ENCODE results near the gene DRD4. TPM values are rescaled to one million over a fixed set of nuclear protein-coding genes. Genes with fewer than 3 reads are reported as not detected.

The DRD4 gene
- total RNA-seq, 1 experiment from 2014 or later = 0.44 TPM

DNA sequence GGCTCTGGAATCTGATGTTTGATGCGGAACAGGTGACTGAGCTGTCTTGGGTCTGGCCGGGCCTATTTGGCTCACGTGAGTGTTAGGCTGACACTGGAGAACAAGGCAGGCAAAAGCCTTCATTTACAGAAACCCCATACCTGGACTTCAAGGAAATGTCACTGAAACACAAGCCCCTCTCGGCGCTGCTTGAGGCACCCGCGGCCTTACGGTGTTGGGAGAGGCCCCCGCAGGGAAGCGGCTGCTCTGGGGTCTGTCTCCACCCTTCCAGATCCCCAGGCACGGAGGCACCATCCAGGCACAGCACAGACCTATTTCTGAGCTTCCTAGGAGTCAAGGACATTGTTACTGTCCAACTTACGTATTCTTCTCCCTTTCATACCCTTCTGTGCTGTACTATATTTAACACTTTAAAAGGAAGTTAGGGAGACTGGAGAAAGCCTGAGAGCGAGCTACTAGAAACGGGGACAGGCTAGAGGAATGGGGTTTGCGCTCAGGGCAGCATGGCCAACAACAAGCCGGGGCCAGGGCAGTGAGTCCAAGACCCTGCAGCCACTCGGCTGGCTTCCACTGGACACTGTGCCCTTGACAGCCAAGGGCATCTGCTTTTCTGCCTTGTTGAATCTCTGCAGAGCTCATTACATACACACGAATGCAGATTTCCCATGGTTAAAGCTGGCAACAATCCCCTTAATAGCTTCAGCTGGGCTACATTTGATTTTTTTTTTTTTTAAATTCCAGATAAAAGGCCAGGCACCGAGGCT is 23.8 kb downstream of the DRD4 start:
- H3K9me3 Mint-ChIP-seq (ENCODE audit: unreplicated experiment) = no peaks in the 10 kb centered on the region
- no peak overlapping the region for H3K27ac Mint-ChIP-seq (ENCODE audit: low read depth, unreplicated experiment)
- CTCF ChIA-PET = interaction anchor here (0.5 to 1.6 kb wide), 4 partner anchors 12 to 461 kb away, joined by 3 to 4 read pairs (median 4); no protein-coding TSS in a partner anchor
- H3K4me1 Mint-ChIP-seq (ENCODE audit: insufficient read depth, unreplicated experiment) = no peaks in the 10 kb centered on the region
- TF ChIP-seq, protein P1, sequence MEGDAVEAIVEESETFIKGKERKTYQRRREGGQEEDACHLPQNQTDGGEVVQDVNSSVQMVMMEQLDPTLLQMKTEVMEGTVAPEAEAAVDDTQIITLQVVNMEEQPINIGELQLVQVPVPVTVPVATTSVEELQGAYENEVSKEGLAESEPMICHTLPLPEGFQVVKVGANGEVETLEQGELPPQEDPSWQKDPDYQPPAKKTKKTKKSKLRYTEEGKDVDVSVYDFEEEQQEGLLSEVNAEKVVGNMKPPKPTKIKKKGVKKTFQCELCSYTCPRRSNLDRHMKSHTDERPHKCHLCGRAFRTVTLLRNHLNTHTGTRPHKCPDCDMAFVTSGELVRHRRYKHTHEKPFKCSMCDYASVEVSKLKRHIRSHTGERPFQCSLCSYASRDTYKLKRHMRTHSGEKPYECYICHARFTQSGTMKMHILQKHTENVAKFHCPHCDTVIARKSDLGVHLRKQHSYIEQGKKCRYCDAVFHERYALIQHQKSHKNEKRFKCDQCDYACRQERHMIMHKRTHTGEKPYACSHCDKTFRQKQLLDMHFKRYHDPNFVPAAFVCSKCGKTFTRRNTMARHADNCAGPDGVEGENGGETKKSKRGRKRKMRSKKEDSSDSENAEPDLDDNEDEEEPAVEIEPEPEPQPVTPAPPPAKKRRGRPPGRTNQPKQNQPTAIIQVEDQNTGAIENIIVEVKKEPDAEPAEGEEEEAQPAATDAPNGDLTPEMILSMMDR (IDR thresholded peaks at IDR 0.05; ENCODE audit: unreplicated experiment) = no peak
- intact Hi-C loops (cut with micrococcal nuclease) = no loop called here
- POLR2A ChIA-PET = interaction anchor here (0.9 to 1.6 kb wide), 2 partner anchors 7 to 14 kb away, joined by 3 read pairs; no protein-coding TSS in a partner anchor
- no peak for DNase-seq (ENCODE audit: unreplicated experiment)
- peaks cover 53% of the 10 kb centered on the region for H3K36me3 Mint-ChIP-seq (ENCODE audit: insufficient read depth, unreplicated experiment)
- no TSS peak for BruUV-seq (replicated peaks)
- no peaks in the 10 kb centered on the region for H3K27me3 Mint-ChIP-seq (ENCODE audit: insufficient read depth, unreplicated experiment)
- H3K4me3 Mint-ChIP-seq (ENCODE audit: unreplicated experiment) = no peak overlapping the region

DNA sequence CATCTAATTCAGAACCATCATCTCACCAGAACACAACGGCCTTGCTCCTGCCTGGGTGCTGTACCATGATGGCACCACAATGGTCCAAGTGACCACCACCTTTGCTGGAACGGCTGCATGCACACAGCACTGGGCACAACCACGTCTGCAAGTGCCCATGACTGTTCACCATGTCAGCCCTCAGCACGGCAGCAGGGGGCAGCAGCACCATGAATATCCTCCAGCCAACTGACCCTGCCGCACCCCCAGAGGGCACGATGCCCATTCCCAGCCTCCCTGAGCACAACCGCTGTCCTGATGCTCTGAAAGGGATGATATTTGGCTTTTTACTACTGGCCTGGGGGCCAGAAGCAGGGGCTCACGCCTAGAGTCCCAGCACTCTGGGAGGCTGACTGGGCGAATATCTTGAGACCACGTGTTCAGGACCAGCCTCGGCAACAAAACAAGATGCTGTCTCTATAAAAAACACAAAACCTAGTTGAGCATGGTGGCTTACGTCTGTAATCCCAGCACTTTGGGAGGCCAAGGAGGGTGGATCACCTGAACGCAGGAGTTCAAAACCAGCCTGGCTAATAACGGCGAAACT is 25.7 kb downstream of the DRD4 start:
- Mint-ChIP-seq H3K27me3 (ENCODE audit: insufficient read depth, unreplicated experiment) (no peaks in the 10 kb centered on the region), H3K36me3 (ENCODE audit: insufficient read depth, unreplicated experiment) (peaks cover 49% of the 10 kb centered on the region), H3K4me3 (ENCODE audit: unreplicated experiment) (no peak overlapping the region), H3K9me3 (ENCODE audit: unreplicated experiment) (no peaks in the 10 kb centered on the region), H3K4me1 (ENCODE audit: insufficient read depth, unreplicated experiment) (no peaks in the 10 kb centered on the region), H3K27ac (ENCODE audit: low read depth, unreplicated experiment) (no peak overlapping the region)
- TF ChIP-seq, protein P1 (IDR thresholded peaks at IDR 0.05; ENCODE audit: unreplicated experiment) = peak; percentile 81
- ChIA-PET CTCF (interaction anchor here (0.7 to 1.6 kb wide), 4 partner anchors 10 to 102 kb away, joined by 3 to 4 read pairs (median 4); no protein-coding TSS in a partner anchor), POLR2A (no interaction called here)
- intact Hi-C loops (cut with micrococcal nuclease) = loop anchor here (1.0 to 2.0 kb wide), 3 partner anchors 61 to 134 kb away; no protein-coding TSS in a partner anchor
- DNase-seq (ENCODE audit: unreplicated experiment) = peak; percentile 62
- no TSS peak for BruUV-seq (replicated peaks)

- H3K9me3 Mint-ChIP-seq (ENCODE audit: unreplicated experiment) = no peaks in the 10 kb centered on the region
- ChIA-PET CTCF (interaction anchor here (0.6 kb wide), 1 partner anchor 989 kb away, joined by 3 read pairs; no protein-coding TSS in a partner anchor), POLR2A (no interaction called here)
- no peak for DNase-seq (ENCODE audit: unreplicated experiment)
- no TSS peak for BruUV-seq (replicated peaks)
- intact Hi-C loops (cut with micrococcal nuclease) = no loop called here
- H3K4me1 Mint-ChIP-seq (ENCODE audit: insufficient read depth, unreplicated experiment) = no peaks in the 10 kb centered on the region
- TF ChIP-seq, protein P1 (IDR thresholded peaks at IDR 0.05; ENCODE audit: unreplicated experiment) = no peak
- H3K27ac Mint-ChIP-seq (ENCODE audit: low read depth, unreplicated experiment) = peak overlapping the region; percentile 25
- no peaks in the 10 kb centered on the region for H3K27me3 Mint-ChIP-seq (ENCODE audit: insufficient read depth, unreplicated experiment)
- peaks cover 49% of the 10 kb centered on the region for H3K36me3 Mint-ChIP-seq (ENCODE audit: insufficient read depth, unreplicated experiment)
- H3K4me3 Mint-ChIP-seq (ENCODE audit: unreplicated experiment) = no peak overlapping the region
Measured at GRCh38 chr11:665062-665703, 28.1 kb downstream of the DRD4 start.

- H3K27ac Mint-ChIP-seq (ENCODE audit: low read depth, unreplicated experiment) = peak overlapping the region; percentile 25
- POLR2A ChIA-PET = no interaction called here
- H3K36me3 Mint-ChIP-seq (ENCODE audit: insufficient read depth, unreplicated experiment) = peaks cover 52% of the 10 kb centered on the region
- no peaks in the 10 kb centered on the region for H3K9me3 Mint-ChIP-seq (ENCODE audit: unreplicated experiment)
- no peak overlapping the region for H3K4me3 Mint-ChIP-seq (ENCODE audit: unreplicated experiment)
- CTCF ChIA-PET = no interaction called here
- H3K4me1 Mint-ChIP-seq (ENCODE audit: insufficient read depth, unreplicated experiment) = no peaks in the 10 kb centered on the region
- no peak for DNase-seq (ENCODE audit: unreplicated experiment)
- intact Hi-C loops (cut with micrococcal nuclease) = no loop called here
- TF ChIP-seq, protein P1 (IDR thresholded peaks at IDR 0.05; ENCODE audit: unreplicated experiment) = no peak
- no peaks in the 10 kb centered on the region for H3K27me3 Mint-ChIP-seq (ENCODE audit: insufficient read depth, unreplicated experiment)
- BruUV-seq (replicated peaks) = no TSS peak
Measured at GRCh38 chr11:665704-666281, 28.7 kb downstream of the DRD4 start.

Data from MCF 10A (cell line).